ENCODE data around the gene ENDOD1.
"Not testable (repeated sequence)": the region's sequence is repeated elsewhere in the genome, so short reads cannot be mapped to it uniquely, and the experiment has no call there.

The ENDOD1 gene

DNA sequence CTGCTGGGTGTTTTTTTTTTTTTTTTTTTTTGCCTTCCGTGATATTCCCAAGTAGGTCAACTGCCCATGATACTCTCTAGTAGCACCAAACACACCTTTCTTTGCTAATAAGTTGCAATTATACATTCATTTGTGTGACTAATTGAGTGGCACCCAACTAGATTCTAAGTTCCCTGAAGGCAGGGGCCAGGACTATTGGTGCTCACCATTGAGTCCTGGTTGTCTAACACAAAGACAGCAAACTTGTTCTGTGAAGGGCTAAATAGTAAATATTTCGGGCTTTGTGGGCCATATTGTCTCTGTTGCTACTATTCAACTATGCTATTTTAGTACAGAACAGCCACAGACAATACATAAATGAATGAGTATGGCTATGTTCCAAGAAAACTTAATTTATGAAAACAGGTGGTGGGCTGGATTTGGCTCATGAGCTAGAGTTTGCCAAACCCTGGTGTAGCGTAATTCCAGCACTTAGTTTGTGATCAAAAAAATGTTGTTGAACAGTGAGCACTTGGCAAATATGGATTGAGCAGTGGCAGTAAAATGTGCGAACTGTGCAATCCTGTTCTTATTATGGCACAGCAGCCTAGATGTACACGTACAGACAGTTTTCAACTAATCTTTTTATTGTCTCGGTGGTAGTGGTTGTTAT is 11.3 kb downstream of the ENDOD1 start:
- in situ Hi-C loops (cut with MboI; ENCODE audit: low sequenced_read_pairs): no loop called here

DNA sequence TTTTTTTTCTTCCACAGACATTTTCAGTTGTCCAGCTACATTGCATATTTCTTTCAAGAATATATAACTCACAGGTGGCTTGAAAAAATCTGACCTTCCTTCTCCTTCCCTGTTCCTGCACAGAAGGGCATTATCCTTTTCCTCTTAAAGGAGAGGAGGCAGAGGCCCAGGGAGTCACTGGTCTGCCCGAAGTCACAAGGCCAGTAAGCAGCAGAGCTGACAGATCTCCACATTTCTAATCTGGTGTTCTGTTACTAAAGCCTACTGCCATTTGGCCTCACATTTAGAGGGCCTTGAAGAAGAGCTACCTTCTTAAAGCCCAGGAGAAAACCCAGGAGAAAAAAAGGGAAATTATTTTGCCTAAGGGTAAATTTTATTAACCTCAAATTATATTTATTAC is 12.3 kb downstream of the ENDOD1 start:
- in situ Hi-C loops (cut with MboI; ENCODE audit: low sequenced_read_pairs): no loop called here

DNA sequence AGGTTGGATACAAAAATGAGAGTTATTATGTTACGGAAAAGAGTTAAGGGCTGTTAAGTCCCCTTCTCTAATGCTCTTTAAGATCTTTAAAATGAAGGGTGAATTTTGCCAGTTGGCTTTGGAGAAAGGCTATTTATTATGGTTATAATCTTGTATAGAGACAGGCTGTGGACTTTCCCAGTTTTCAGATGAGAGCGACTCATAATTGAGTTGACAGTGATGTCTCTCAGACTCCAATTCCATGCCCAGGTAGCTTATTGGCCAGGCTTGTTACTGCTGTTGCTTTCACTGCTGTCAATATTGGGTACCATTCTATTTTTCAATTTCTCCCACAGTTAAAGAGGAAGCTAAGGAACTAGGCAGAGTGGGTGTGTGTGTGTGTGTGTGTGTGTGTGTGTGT is 13.1 kb downstream of the ENDOD1 start:
- in situ Hi-C loops (cut with MboI; ENCODE audit: low sequenced_read_pairs): no loop called here

DNA sequence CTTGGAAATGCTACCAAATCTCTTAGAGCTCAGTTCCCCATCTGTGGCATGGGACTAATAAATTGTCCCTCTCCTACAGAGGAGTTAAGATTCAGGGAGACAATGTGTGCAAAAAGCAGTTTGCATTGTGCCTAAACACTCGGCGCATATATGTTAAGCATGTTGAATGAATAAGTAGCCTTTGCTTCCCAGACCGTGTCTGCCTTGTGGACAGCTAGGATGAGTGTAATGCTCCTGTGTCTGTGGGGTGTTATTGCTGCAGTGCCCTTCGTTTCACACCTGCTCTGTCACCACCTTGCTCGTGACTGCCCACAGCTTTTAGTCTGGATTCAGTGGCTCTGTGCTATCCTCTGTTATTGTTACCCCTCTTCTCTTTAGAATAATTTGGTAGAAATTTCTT is 14.1 kb downstream of the ENDOD1 start:
- in situ Hi-C loops (cut with MboI; ENCODE audit: low sequenced_read_pairs): no loop called here

DNA sequence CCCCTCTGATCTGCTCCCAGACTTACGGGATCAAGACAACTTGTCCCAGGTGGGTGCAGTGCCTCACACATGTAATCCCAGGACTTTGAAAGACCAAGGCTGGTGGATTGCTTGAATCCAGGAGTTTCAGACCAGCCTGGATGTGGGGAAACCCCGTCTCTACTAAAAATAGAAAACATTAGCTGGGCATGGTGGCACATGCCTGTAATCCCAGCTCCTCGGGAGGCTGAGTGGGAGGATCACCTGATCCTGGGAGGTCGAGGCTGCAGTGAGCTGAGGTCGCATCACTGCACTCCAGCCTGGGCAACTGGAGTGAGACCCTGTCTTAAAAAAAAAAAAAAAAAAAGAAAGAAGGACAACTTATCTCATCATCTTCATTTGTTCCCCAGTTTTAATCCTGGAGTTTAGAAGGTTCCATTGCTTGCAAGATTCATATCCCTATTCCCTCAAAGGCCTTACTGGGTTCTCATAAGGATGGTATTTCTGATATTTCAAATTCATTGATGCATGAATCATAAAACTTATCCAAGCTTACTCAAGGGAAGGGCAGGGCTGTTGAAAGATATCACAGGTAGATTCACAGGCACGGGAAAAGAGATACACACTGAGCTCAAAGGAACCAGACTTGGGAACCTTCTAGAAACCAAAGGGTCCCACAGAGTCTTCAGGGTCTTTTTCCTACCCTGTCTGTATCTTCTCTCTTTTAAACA is 14.6 kb downstream of the ENDOD1 start:
- in situ Hi-C loops (cut with MboI; ENCODE audit: low sequenced_read_pairs): no loop called here

DNA sequence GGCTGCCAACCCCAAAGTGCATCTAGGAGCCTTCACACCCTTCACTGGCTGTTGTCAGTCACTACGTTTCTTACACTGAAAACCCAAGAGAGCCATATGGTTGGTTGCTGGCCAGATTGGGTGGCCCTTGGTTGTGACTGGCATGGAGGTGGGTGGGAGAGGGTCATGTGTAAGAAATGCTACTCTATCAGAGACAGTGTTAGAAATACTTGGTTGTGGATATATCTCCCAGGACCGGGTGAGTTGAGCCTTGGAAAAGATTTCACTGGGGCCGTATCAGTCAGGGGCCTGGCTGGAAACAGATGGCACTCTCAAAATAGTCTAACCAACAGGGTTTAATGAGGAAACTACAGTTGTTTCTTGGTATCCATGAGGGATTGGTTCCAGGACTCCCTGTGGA is 15.2 kb downstream of the ENDOD1 start:
- in situ Hi-C loops (cut with MboI; ENCODE audit: low sequenced_read_pairs): no loop called here

DNA sequence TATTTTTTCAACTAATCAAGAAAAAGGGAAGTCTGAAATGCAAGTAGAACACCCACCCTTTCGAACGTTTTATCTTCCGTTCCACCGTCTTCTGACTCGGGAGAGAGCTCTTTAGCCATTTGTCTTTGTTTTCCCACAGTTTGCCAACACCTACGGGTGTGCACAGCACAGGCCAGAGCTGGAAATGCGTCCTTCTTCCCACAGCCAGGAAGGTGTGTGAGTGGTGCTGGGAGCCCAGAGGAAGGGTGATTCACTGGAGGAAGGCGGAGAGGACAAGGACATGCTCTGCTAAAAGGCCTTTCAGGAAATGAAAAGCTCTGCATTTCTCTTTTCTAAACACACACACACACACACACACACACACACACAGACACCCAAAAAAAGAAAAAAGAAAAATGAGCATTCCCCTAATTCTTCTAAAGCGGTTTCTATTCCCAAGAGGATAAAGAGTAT is 18.5 kb downstream of the ENDOD1 start:
- in situ Hi-C loops (cut with MboI; ENCODE audit: low sequenced_read_pairs): no loop called here

DNA sequence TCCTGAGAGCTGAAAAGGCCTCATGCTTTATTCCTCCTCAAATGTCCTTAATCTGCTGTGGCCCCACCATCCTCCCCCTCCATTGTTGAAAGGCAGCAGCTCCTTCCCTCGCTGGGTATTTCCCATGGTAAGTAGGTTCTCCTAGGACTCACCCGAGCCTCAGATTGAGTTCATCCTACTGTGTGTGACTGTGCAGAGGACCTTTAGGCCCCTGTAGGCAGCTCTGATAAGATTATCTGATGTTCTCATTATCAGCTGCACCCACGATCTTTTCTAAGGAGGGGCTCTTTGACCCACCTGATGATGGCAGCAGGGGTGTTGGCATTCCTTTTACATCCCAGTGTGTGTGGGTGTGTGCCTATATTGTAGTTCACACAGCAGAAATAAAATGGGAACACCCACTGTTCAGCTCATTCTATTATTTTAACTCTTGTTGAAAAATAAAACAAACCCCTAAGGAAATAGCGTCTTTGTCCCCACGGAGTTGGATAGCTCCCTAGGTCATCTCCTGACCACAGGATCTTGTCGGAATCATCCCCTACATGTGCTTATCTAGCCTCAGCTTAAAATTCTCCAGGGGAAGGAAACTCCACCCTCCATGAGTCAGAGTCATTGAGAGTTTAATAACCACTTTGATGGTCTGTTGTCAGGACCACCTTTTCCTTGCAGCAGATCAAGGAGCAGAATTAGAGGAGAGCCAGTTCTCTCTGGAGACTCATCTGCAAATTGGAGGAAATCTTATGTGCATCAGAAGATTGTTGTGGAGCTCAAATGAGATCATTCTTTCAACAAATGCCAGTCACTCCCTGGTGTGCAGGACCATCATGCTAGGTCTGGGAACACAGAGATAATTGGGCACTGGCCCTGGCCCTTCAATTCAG is 19.3 kb downstream of the ENDOD1 start:
- in situ Hi-C loops (cut with MboI; ENCODE audit: low sequenced_read_pairs): no loop called here

DNA sequence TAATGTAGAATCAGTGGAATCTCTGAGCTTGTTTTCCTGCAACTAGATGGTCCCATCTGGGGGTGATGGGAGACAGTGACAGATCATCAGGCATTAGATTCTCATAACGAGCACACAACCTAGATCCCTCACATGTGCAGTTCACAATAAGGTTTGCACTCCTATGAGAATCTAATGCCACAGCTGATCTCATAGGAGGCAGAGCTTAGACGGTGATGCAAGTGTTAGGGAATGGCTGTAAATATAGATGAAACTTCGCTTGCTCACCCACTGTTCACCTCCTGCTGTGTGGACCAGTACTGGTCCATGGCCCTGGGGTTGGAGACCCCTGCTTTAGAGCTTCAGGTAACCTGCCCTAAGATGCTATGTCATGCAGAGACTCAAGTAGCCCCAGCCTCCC is 21.8 kb downstream of the ENDOD1 start:
- in situ Hi-C loops (cut with MboI; ENCODE audit: low sequenced_read_pairs): not testable (repeated sequence)

DNA sequence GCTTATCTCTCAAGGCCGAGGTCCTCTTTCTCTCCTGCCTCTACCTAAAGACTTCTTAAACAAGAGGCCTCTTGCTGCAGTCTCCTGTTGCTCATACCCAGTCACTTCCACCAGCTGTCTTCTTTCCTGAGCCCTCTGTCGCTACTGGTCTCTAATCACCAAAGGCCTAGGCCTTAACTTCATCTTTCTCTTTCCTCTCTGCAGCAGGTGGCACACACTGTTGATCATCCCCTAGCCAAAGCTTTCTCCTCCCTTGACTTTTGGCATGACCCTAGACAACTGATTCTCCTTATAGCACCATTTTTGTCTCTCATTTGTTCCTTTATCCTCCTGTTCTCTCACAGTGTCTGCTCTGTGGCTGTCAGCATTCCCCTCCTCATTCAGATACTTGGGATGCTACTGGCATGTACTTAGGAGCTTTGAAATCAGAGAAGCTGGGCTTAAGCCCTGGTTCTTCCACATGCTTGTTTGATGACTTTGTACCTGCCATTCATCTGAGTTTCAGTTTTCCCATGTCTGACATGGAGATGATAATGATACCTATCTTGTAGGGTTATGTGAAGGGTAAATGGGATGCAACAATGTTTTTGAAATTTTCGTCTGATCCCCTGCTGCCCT is 22.4 kb downstream of the ENDOD1 start:
- in situ Hi-C loops (cut with MboI; ENCODE audit: low sequenced_read_pairs): no loop called here

DNA sequence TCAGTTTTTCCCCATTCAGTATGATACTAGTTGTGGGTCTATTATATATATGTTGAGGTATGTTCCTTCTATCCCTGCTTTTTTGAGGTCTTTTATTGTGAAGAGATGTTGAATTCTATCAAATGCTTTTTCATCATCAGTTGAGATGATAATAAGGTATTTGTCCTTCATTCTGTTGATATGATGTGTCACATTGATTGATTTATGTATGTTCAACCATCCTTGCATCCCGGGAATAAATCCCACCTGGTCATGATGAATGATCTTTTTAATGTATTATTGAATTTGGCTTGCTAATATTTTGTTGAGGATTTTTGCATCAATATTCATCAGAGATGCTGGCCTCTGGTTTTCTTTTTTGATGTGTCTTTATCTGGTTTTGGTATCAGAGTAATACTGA is 26.0 kb downstream of the ENDOD1 start:
- in situ Hi-C loops (cut with MboI; ENCODE audit: low sequenced_read_pairs): no loop called here

DNA sequence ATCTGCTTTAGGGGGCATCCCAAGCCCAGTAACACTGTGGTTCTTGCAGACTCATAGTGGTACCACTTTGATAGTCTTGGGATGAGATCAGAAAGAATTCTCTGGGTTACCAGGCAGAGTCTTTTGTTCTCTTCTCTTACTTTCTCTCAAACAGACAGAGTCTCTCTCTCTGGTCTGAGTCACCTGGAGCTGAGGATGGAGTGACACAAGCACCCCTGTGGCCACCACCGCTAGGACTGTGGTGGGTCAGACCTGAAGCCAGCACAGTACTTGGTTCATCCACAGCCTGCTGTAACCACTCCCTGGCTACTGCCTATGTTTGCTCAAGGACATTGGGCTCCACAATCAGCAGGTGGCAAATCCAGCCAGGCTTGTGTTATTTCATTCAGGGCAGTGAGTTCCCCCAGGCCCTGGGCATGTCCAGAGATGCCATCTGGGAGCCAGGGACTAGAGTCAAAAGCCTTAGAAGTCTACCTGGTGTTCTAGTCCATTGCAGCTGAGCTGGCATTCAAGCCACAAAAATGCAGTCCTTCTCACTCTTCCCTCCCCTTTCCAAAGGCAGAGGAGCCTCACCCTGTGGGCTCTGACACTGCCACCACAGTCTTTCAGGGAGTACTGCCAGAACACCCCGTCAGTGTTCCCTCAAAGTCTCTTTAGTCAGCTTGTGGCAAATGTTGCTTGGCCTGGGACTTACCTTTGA is 29.9 kb downstream of the ENDOD1 start:
- in situ Hi-C loops (cut with MboI; ENCODE audit: low sequenced_read_pairs): no loop called here

DNA sequence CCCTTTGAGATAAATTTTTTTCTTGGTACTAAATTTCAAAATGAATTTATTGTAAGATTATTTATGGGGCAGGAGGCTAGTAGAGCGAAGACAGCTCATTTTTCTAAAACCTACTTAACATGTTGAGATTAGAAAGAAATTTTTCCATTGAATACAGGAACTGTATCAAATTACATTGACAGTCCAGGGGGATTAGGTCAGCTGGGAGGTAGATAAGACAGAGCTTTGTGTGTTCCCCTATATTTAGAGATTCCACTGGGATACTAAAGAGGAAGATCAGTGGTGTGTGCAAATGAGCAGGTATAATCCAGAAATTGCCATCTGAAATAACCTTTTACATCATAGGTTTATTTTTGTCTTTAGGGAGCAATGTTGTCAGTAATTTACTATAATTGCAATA is 32.1 kb downstream of the ENDOD1 start:
- in situ Hi-C loops (cut with MboI; ENCODE audit: low sequenced_read_pairs): no loop called here

DNA sequence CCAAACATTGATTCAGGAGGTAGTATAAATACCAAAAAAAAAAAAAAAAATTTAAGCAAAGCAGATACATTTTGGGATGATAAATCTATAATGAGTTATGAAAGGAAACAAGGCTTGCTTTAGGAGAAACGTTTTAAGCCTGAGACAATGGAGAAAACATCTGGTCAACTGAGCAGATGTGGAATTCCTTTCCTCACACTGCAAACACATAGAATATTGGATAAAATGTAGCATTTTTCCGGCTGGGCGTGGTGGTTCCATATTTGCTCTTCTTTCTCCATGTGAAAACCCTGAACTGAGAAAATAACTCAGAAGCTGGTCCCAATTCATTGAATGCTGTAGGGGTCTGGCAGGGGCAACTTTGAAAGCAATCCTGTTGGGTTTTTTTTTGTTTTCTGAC is 33.9 kb downstream of the ENDOD1 start:
- in situ Hi-C loops (cut with MboI; ENCODE audit: low sequenced_read_pairs): no loop called here

DNA sequence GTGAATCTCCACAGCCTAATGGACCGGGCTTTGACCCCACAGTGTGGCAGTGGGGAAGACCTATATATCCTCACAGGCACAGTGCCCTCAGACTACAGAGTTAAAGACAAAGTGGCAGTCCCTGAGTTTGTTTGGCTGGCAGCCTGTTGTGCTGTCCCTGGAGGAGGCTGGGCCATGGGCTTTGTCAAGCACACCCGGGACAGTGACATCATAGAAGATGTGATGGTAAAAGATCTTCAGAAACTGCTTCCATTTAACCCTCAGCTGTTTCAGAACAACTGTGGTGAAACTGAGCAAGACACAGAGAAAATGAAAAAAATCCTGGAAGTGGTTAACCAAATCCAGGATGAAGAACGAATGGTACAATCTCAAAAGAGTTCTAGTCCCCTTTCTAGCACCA is 39.0 kb downstream of the ENDOD1 start:
- in situ Hi-C loops (cut with MboI; ENCODE audit: low sequenced_read_pairs): no loop called here

DNA sequence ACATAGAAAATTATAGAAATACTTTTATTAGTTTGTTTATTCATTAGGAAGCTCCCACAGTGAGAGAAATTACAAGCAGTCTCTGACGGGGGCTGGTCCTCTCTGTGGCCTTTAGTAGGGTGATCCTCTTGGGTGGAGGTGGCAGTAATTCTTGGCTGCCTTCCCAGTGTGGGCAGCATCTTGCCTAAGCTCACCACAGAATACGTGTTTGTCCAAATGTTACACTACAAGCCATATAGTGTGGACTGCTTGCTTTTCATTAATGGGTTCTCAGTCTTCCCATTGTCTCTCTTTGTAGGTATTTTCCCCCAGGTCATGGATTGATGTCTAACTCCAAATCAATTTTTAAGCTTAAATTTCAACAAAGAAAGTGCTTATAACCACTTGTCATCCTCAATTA is 43.3 kb downstream of the ENDOD1 start:
- in situ Hi-C loops (cut with MboI; ENCODE audit: low sequenced_read_pairs): no loop called here

DNA sequence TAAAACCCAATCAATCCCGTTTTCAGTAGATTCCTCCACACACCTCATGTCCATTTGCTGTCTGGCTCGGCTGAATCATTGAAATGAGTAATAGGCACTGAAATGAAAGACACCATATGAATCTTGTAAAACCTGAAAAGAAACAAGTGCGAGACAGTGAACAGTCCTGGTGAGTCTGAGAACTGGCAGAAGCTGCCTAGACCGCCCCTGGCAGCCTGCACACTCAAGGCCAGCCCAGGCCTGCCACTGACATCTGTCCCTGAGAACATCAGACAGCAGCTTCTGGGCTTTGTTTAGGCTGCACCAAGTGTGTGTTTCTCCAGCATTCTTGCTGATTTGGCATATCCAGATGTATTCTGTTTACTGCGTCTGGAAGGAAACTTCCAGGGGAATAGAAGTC is 44.8 kb downstream of the ENDOD1 start:
- in situ Hi-C loops (cut with MboI; ENCODE audit: low sequenced_read_pairs): no loop called here

DNA sequence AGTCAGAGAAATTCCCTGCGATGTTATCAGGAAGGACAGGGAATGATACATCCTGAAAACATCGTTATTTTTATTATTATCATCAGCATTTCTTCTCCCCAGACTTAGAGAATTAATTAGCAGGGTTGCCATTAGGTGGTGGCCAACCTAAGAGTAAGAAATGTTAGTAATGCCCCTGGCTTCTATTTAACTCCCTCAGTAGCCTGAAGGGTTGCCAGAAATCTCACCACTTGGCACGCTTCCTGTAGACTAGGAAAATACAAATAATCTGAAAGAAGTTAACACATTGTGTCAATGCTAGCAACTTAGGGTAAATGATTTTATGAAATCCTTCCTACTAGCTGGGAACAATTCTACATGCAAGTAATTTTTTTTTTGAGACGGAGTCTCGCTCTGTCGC is 45.5 kb downstream of the ENDOD1 start:
- in situ Hi-C loops (cut with MboI; ENCODE audit: low sequenced_read_pairs): no loop called here

DNA sequence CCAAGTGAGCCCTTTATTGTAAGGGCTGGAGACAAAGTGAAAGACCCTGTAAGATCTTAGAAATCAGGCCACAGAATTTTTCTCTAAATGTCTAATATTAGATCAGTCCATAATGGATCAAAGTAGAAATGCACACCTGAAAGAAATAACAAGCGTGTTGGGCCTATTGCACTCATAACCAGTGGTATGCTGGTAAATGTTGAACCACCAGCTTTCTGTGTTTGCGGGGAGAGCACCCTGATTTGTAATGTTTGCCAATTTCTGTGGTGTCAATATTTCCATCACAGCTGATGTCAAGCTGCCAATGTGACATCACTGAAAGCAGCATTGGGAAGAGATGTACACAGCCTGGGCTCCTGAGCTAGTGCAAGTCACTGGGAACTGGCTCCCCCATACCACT is 46.2 kb downstream of the ENDOD1 start:
- in situ Hi-C loops (cut with MboI; ENCODE audit: low sequenced_read_pairs): no loop called here

DNA sequence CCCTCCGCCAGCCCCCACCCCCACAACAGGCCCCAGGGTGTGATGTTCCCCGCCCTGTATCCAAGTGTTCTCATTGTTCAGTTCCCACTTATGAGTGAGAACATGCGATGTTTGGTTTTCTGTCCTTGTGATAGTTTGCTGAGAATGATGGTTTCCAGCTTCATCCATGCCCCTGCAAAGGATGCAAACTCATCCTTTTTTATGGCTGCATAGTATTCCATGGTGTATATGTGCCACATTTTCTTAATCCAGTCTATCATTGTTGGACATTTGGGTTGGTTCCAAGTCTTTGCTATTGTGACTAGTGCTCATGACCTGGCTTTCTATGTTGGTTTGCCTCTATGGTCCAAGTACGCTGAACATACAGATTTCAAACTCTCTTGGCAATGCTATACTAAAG is 47.1 kb downstream of the ENDOD1 start:
- in situ Hi-C loops (cut with MboI; ENCODE audit: low sequenced_read_pairs): not testable (repeated sequence)

DNA sequence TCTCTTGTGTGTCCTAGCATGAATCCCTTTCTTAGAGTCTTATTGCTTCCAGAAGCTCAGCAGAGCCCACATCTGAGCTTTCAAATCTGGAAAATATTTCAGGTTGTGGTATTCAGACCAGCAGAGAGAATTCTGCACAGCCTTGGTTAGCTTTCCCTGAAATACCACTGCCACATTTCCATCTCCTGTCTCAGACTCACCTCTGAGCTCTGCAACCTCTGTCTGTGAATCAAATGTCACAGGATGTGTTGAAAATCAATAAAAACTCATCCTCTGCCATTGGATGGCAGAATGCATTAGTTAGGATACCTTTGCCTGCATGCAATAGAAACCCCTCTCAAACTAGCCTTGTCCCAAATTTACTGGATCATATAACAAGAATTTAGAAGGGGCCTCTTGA is 47.7 kb downstream of the ENDOD1 start:
- in situ Hi-C loops (cut with MboI; ENCODE audit: low sequenced_read_pairs): no loop called here
